GM21576 (cell line): Measurements from ENCODE around the gene PLOD1.

Experiments
- ATAC-seq: cut with Tn5 transposase; IDR thresholded peaks from one replicate; pipeline ENCODE4 v1.9.1; 2021; ENCODE audit warnings: mild to moderate bottlenecking, moderate library complexity; ENCODE audit not compliant: unreplicated experiment

Gene PLOD1

DNA sequence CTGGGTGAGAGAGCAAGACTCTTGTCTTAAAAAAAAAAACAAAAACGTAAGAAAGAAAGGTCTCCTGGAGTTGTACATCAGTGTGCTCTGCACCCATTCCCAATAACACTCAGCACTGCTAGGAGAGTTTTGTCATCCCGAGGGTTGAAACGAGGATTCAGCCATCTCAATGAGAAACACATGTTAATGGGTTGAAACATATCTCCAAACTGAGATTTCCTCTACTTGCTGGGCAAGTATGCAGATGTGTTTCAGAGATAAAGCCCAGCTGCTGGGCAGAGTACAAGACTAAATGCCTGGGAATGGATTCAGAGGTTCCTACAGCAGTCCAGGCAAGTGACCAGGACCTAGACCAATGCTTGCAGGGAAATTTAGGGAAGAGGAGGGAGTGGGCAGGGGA lies 43.1 kb downstream of the PLOD1 start:
- no peak for ATAC-seq

DNA sequence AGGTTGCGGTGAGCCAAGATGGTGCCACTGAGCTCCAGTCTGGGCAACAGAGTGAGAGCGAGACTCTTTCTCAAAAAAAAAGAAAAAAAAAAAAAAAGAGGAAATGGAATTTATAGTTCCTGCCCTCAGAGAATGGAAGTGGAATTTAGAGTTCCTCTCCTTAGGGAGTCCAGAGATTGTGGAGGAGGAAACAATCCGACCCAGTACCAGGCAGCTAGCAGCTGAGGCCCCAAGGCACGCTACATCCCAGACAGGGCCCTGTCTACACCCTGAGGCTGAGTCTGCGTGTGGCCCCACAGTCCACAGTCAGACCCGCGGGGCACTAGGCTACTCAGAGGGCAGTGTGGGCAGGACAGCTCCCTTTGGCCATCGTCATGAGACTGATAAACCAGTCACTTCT lies 43.8 kb downstream of the PLOD1 start:
- no peak for ATAC-seq

- no peak for ATAC-seq
Measured at GRCh38 chr1:11979028-11979850, 44.7 kb downstream of the PLOD1 start.

- peak; percentile 91 for ATAC-seq
Measured at GRCh38 chr1:11979851-11980675, 45.5 kb downstream of the PLOD1 start, which contains the start of gene MFN2. TSS of gene MFN2 (plus strand) at chr1:11980444. CDS start at chr1:11989169, 8,725 bp downstream.

- ATAC-seq: peak; percentile 15
Measured at GRCh38 chr1:11980676-11980972, 46.1 kb downstream of the PLOD1 start.

DNA sequence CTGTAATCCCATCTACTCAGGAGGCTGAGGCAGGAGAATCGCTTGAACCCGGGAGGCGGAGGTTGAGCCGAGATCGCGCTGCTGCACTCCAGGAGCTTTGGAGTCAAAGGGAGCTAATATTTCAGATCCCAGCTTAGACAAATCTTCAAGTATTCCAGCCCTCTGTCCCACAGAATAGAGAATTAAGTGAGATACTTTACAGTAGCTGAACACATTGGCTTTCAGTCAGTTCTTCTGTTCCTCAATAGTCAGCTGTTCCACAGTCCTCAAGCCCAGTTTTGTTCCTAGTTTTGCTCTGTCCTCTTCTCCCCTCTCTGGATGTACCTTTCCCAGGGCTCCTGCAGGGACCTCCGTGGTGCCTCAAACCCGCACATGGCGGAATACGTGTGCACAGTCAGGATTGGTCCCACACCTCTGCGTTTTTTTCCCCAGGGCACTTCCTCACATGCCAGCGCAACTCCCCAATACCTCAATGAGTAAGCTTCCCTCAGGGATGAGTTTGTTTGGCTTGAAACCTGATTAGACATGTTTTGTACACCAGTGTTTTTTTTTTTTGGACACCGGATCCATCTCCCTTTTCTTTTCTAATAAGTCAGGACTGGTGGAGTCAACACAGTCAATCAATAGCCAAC lies 47.0 kb downstream of the PLOD1 start:
- ATAC-seq: no peak

GRCh38 chr1:11982010-11982392 lies 47.5 kb downstream of the PLOD1 start:
- ATAC-seq: no peak

GRCh38 chr1:11984121-11984520 lies 49.6 kb downstream of the PLOD1 start:
- no peak for ATAC-seq

- no peak for ATAC-seq
Measured at GRCh38 chr1:11984576-11984975, 50.1 kb downstream of the PLOD1 start.

DNA sequence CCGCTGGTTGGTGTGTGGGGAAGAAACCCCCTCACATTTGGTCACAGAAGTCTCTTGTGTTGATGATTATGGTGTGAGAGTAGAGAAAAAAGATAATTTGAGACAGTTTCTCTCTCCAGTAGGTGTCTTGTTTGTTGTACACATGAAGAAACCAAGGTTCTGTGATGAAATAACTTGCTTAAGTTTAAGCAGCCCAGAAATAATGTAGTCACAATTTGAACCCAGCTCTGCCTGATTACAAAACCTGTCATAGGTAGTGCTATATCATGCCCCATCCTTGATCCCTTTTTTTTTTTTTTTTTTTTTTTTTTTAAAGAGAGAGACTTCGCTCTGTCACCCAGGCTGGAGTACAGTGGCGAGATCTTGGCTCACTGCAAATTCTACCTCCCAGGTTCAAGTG lies 50.7 kb downstream of the PLOD1 start:
- ATAC-seq: no peak

DNA sequence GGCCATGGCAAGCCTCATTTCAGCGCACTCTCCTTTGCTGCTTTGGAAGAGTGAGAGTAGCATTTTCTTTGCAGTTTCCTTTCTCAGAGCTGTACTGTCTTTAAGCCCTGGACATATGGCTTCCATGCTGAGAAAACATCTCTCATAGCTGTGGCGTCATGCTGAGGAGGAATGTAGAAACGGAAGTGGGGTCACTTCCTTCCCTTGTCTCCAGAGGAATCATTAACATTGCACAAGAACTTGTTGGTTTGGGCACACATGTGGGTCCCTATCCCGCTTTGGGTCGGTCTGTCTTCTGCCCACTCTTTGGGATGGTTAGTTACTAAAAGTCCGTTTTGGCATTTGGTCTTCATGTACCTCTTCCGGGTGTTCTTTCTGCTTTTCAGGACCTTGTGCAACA lies 51.3 kb downstream of the PLOD1 start:
- ATAC-seq: no peak

- ATAC-seq: no peak
Measured at GRCh38 chr1:11989669-11990068, 55.2 kb downstream of the PLOD1 start.

DNA sequence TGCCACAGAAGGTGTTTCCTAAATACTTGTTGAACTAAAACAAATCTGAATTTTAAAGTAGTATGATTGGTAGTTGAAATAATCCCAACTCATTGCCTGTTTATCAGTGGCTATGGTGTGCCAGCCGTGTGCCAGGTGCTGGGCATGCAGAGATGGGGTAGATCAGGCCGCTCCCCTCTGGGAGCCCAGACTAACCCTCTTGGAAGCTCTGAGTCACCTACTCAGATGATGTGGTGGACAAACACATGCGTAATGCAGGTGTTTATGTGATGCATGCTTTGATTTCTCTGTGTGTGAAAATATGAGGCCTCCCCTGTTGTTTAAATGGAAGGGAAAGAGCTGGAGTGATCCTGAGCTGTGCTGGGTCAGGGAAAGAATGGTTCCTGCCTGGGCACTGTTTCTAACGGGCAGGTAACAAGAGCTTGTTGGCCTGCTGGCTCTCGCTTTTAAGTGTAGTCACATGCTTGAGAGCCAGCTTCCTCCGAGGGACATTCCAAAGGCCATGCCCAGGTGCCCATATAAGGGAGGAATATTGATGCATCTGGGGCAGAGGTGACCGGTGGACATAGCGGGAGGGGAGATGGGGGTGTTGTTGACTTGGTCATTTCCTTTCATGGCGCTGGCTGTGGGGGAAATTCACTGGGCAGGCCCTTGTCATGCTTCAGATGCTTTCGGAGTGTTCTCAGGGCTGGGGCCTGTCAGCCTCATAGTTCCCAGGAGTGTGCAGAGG lies 56.0 kb downstream of the PLOD1 start:
- ATAC-seq: no peak

DNA sequence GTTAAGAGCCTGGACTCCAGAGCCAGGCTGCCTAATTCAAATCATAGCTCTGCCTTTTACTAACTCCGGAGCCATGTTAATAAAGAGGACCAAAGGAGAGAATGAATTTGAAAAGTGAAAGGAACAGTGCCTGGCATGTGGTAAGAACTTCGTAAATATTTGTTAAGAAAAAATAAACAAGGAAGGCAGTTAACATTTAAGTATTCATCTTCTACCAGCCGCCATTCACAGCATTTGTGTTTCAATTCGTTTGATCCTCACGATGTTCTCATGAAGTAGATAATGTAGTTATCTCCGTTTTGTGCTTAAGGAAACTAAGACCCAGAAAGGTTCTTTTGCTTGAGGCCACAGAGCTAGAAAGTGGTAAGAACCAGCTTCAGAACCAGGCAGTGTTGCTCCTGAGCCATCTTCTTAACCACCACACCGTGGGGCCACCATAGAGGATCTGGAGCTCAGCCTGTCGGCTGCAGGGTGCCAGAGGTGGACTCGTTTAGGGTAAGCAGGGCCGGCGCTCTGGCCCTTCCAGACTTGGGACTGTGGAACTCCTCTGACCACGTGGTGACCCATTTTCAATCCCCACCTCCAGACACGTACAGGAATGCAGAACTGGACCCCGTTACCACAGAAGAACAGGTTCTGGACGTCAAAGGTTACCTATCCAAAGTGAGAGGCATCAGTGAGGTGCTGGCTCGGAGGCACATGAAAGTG lies 57.6 kb downstream of the PLOD1 start:
- ATAC-seq: no peak

- ATAC-seq: no peak
Measured at GRCh38 chr1:11997081-11997850, 62.7 kb downstream of the PLOD1 start.

DNA sequence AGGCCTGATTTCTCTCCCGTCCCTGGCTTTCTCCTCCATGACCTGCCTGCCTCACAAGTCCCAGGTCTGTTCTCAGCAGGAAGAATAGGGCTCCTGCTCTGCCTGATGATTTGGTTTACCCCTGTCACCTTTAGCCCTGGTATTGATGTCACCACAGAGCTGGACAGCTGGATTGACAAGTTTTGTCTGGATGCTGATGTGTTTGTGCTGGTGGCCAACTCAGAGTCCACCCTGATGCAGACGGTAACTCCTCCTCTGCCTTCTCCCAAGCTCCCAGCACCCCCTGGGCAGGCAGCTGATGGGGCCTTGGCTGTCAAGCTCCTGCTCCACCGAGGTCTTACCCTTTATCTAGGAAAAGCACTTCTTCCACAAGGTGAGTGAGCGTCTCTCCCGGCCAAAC lies 64.1 kb downstream of the PLOD1 start:
- no peak for ATAC-seq

- ATAC-seq: no peak
Measured at GRCh38 chr1:11999236-11999635, 64.7 kb downstream of the PLOD1 start.

DNA sequence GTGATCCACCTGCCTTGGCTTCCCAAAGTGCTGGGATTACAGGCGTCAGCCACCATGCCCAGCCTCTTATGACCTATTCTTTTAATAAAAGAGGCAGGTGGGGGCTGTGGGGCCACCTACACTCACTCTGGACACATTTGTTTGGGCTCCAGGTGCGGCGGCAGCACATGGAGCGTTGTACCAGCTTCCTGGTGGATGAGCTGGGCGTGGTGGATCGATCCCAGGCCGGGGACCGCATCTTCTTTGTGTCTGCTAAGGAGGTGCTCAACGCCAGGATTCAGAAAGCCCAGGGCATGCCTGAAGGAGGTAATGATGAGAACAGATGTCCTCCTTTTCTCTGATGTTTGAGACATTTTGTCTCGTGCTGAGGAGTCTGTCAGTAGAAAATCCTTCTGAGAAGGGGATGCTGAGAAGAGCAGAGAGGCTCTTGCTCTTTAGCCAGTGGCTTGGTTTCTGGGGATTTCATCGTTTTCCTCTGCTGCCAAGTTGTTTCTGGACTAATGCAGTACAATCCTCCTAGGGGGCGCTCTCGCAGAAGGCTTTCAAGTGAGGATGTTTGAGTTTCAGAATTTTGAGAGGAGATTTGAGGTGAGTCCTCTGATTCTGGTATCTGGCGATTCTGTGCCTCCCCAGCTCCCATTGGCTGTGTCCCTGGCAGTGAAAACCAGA lies 66.9 kb downstream of the PLOD1 start:
- no peak for ATAC-seq

DNA sequence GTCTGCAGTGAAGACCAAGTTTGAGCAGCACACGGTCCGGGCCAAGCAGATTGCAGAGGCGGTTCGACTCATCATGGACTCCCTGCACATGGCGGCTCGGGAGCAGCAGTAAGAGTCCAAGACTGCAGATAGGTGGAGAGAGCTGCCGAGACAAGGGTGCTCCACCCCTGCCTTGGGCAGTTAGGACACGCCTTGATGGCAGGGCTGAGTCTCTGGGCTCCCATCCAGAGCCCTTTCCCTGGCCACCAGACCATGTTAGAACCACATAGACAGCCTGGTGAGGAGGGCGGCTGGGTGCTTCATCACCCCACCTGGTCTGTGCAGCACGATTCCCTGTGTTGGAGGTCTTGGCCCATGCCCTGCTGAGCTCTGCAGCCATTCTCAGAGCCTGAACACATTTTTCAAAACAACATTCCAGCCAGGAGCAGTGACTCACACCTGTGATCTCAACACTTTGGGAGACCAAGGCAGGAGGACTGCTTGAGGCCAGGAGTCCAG lies 67.5 kb downstream of the PLOD1 start:
- ATAC-seq: no peak
